HG02571 (cell line): Measurements from ENCODE around the gene NLRP6.
"Not testable (repeated sequence)": the region's sequence is repeated elsewhere in the genome, so short reads cannot be mapped to it uniquely, and the experiment has no call there.

ENCODE experiments used
- ATAC-seq: cut with Tn5 transposase; IDR thresholded peaks from one replicate; pipeline ENCODE4 v1.9.1; 2021; ENCODE audit warnings: mild to moderate bottlenecking, moderate library complexity; ENCODE audit not compliant: unreplicated experiment

Gene NLRP6

GRCh38 chr11:319121-319887, 41.1 kb downstream of the NLRP6 start:
- ATAC-seq = not testable (repeated sequence)

DNA sequence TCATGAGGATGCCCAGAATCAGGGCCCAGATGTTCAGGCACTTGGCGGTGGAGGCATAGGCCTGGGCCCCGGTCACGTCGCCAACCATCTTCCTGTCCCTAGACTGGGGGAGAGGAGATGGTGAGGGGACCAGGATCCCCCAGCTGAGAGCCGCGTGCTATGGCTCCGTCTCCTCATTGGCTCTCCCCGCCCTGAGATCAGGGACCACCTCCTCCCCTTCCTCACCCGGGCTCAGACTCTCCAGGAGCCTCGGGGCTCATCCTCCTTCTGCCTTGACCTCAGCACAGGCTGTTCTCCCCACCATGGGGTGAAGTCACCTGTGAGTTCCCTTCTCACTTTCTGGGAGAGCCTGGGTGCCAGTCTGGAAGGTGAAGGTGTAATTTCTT, 41.7 kb downstream of the NLRP6 start:
- ATAC-seq = not testable (repeated sequence)

GRCh38 chr11:324156-324555, 45.9 kb downstream of the NLRP6 start:
- ATAC-seq = no peak

DNA sequence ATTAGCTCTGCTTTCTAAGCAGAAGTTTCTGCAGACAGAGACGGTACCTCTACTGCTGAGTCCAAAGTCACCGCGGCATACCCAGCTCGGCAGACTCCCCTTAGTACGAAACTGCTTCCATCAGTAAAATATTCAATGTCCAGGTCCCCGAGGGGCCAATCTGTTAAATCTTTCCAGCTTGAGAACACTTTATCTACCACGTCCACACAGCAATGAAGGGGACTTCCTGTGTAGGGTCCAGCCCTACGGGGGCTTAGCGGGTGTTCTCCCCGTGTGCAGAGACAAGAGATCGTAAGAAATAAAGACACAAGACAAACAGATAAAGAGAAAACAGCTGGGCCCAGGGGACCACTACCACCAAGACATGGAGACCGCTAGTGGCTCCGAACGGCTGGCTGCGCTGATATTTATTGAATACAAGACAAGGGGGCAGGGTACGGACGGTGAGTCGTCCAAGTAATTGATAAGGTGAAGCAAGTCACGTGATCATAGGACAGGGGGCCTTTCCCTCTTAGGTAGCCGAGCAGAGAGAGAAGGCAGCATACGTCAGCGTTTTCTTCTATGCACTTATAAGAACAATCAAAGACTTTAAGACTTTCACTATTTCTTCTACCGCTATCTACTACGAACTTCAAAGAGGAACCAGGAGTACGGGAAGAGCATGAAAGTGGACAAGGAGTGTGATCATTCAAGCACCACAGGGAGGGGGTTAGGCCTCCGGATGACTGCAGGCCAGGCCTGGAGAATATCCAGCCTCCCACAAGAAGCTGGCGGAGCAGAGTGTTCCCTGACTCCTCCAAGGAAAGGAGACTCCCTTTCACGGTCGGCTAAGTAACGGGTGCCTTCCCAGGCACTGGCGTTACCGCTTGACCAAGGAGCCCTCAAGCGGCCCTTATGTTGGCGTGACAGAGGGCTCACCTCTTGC, 46.6 kb downstream of the NLRP6 start:
- not testable (repeated sequence) for ATAC-seq

GRCh38 chr11:325796-326591, 47.8 kb downstream of the NLRP6 start:
- ATAC-seq = no peak

DNA sequence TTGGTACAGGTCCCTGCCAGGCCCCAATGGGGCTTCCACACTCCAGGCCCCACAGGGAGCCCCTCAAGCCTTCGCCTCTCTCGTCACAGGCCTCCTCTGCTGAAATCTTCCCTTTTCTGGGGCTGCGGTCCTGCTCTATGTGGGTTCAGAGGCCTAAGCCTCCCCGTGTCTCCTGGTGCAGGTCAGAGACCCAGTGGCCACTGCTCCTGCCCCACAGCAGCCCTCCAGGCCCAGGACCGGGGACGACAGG, 48.3 kb downstream of the NLRP6 start:
- no peak for ATAC-seq

- ATAC-seq = peak; percentile 59
Measured at GRCh38 chr11:326842-327580, 48.8 kb downstream of the NLRP6 start.

DNA sequence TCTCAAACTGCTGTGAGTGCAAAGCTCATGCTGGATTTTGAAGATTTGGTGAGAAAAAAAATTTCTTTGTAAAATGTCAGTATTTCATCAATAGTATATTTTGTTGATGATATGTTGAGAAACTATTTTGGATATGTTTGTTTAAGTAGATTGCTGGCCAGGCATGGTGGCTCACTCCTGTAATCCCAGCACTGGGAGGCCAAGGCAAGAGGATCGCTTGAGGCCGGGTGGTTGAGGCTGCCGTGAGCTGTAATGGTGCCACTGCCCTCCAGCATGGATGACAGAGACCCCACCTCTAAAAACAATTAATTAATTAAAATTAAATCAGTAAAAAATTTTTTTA, 49.3 kb downstream of the NLRP6 start:
- no peak for ATAC-seq

DNA sequence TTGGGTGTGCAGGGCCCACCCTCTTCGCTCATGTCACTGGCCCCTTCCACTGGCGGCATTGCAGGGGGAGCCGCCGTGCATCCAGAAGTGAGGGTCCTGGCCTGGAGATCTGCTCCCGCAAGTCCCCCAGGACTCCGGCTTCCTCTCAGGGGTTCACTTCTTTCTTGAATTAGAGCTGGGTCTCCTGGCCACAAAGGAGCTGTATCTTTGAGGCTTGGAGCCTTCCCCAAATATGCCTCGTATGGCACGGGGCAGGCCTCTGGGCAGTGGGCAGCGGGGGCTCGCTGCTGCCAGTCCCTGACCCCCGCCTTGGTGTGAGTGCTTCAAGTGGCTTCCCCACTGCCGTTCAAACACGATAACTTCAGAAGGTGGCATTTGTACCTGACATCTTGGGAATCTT, 49.8 kb downstream of the NLRP6 start:
- ATAC-seq = no peak

DNA sequence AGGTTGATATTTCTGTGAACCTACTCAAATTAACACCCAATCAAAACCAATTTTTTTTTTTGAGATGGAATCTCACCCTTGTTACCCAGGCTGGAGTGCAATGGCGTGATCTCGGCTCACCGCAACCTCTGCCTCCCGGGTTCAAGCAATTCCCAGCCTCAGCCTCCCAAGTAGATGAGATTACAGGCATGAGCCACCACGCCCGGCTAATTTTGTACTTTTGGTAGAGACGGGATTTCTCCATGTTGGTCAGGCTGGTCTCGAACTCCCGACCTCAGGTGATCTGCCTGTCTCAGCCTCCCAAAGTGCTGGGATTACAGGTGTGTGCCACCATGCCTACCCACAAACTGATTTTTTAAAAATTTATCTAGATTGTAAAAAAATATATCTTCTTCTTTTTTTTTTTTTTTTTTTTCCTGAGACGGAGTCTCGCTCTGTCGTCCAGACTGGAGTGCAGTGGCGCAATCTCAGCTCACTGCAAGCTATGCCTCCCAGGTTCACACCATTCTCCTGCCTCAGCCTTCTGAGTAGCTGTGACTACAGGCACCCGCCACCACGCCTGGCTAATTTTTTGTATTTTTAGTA, 50.4 kb downstream of the NLRP6 start:
- ATAC-seq = not testable (repeated sequence)

- no peak for ATAC-seq
Measured at GRCh38 chr11:329886-330253, 51.7 kb downstream of the NLRP6 start.

- ATAC-seq = no peak
Measured at GRCh38 chr11:330307-330693, 52.1 kb downstream of the NLRP6 start.

- no peak for ATAC-seq
Measured at GRCh38 chr11:330694-331357, 52.6 kb downstream of the NLRP6 start.

- no peak for ATAC-seq
Measured at GRCh38 chr11:331358-332060, 53.3 kb downstream of the NLRP6 start.

GRCh38 chr11:332651-333480, 54.7 kb downstream of the NLRP6 start:
- no peak for ATAC-seq

DNA sequence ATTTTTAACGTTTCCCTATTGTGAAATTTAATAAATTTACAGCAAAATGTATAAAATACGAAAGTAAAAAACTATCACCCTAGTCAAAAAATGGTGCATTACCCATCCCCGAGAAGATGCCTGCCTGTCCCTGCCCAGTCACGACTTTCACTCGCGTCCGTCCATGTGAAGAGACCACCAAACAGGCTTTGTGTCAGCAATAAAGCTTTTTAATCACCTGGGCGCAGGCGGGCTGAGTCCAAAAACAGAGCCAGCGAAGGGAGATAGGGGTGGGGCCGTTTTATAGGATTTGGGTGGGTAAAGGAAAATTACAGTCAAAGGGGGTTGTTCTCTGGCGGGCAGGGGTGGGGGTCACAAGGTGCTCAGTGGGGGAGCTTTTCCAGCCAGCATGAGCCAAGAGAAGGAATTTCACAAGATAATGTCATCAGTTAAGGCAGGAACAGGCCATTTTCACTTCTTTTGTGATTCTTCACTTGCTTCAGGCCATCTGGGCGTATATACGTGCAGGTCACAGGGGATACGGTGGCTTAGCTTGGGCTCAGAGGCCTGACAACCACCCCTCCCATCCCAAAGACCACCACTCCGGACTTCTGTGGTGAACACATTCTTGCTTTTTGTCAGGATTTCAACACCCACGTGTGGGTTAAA, 55.5 kb downstream of the NLRP6 start:
- ATAC-seq = not testable (repeated sequence)

DNA sequence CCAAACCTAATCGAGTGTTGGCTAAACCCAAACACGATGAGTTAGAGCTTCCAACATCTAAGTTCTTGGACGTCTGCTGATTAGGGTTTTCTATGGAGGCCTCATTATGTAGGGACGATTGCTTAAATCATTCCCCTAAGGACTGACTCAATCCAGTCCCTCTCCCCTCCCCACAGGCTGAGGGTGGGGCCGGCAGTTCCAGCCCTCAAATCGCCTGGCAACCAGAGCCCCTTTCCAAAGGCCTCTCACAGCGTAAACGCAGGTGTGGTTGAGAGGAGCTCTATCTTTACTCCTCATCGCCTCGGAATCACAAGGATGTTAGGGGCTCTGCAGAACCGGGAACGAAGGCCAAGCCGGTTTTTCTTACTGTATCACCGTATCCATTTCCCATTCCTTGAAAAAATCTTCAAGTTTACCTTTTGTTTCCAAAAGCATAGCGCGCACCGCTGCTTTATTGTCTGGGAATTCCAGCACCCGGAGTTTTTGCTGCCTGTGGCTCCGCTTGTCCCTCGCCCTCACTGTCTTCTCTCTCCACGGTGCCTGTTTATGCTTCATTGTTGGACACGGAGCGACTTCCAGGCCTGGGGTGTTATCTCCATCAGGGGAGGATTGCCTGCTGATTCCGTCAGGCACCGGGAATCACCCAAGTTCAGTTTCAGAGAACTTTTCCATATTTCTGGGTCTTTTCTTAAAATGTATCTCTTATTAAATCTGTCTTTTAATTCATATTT, 56.2 kb downstream of the NLRP6 start:
- ATAC-seq = no peak
